ENCODE data around the gene ACO2.

- TF ChIP-seq CTCF (IDR thresholded peaks at IDR 0.05) (no peak), POLR2A (IDR thresholded peaks at IDR 0.05) (no peak), POLR2AphosphoS5 (IDR thresholded peaks at IDR 0.05) (no peak), EP300 (IDR thresholded peaks at IDR 0.05) (no peak)
These were observed 10.7 kb upstream of the ACO2 start for GRCh38 chr22:41458161-41458728.

All from upper lobe of left lung (tissue), 4 donors.